Measurements from ENCODE around the gene FAM43A. TPM values are rescaled to one million over a fixed set of nuclear protein-coding genes. Genes with fewer than 3 reads are reported as not detected.

Gene FAM43A
- total and polyA plus RNA-seq, 2 of the 8 experiments (the other 6 are each of a cell fraction or from before 2014, with no cell fraction given): 2.3 to 2.6 TPM

DNA sequence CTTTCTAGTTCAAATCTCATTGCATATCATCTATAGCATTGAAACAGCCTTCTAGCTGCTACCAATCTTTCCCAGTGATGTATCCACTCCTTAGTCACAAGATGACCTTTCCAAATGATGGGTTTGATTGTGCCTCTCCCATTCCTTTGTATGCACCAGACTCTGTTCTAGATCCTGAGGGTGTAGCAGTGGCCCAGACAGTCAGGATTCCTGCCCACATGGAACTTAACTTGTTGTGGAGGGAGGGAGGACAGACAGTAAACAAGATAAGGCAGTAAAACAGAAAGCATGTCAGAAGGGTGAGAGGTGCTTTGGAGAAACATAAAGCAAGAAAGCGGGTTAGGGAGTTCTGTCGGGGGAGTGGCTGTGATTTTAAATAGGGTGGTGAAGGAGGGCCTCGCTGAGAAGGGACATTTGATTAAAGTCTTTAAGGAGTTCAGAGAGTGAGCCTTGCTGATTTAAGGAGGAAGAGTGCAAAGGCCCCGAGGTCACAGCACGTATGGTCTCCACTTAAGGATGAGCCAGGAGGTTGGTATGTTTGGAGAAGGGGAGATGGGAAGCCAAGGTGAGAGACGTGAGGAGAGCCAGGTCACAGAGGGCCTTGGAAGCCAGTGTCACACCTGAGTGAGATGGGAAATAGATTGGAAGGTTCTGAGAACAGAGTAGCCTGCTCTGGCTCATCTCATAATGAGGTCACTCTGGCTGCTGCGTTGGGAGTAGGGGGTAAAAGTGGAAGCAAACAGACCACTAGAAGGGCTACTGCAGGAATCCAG is 38.3 kb downstream of the FAM43A start (continued):
- no peak for TF ChIP-seq RBBP5 (IDR thresholded peaks at IDR 0.05; ENCODE audit: borderline replicate concordance, low read depth, low read length)
